ENCODE measurements around the gene GPR107.
A peak's percentile ranks its signal among the peaks of the same experiment; 100 is the strongest.

GRCh38 chr9:130185017-130185416, 131.3 kb downstream of the GPR107 start:
- TF ChIP-seq CTCF (IDR thresholded peaks at IDR 0.05), result no peak
- TF ChIP-seq POLR2A (IDR thresholded peaks at IDR 0.05), result no peak
- peak in 1 of 2 donors; percentile 9 for TF ChIP-seq POLR2AphosphoS5 (IDR thresholded peaks at IDR 0.05; ENCODE audit: insufficient read depth in 1 of 2, low read depth in 1 of 2)
